ENCODE results near the gene CYP8B1. TPM values are rescaled to one million over a fixed set of nuclear protein-coding genes. Genes with fewer than 3 reads are reported as not detected.

The CYP8B1 gene
- total and polyA plus RNA-seq, 11 donors = 0.14 TPM; not detected in 10

DNA sequence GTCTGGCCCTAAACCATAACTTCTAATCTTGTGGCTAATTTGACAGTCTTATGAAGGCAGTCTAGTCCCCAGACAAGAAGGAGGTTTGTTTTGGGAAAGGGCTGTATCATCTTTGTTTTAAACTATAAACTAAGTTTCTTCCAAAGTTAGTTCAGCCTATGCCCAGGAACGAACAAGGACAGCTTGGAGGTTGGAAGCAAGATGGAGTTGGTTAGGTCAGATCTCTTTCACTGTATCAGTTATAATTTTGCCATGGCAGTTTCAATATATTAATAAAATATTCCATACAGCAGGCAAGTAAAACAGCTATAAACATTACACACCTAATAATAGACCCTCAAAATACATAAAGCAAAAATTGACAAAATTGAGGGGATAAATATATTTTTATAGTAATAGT lies 17.1 kb upstream of the CYP8B1 start:
- intact Hi-C loops (cut with DNase I) = no loop called here
- no peak for ATAC-seq
- DNase-seq = no peak
- TF ChIP-seq POLR2A (IDR thresholded peaks at IDR 0.05) = no peak
- TF ChIP-seq, protein P1, sequence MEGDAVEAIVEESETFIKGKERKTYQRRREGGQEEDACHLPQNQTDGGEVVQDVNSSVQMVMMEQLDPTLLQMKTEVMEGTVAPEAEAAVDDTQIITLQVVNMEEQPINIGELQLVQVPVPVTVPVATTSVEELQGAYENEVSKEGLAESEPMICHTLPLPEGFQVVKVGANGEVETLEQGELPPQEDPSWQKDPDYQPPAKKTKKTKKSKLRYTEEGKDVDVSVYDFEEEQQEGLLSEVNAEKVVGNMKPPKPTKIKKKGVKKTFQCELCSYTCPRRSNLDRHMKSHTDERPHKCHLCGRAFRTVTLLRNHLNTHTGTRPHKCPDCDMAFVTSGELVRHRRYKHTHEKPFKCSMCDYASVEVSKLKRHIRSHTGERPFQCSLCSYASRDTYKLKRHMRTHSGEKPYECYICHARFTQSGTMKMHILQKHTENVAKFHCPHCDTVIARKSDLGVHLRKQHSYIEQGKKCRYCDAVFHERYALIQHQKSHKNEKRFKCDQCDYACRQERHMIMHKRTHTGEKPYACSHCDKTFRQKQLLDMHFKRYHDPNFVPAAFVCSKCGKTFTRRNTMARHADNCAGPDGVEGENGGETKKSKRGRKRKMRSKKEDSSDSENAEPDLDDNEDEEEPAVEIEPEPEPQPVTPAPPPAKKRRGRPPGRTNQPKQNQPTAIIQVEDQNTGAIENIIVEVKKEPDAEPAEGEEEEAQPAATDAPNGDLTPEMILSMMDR (IDR thresholded peaks at IDR 0.05) = no peak
- Histone ChIP-seq H3K4me3 (no peak overlapping the region), H3K4me1 (no peaks in the 10 kb centered on the region), H3K9me3 (no peaks in the 10 kb centered on the region), H3K27me3 (no peaks in the 10 kb centered on the region), H3K36me3 (no peaks in the 10 kb centered on the region), H3K27ac (no peak overlapping the region)
- 80 to 97% (median 84%) methylated on average over 1 of the region's 1 CpG for WGBS, 4 donors

DNA sequence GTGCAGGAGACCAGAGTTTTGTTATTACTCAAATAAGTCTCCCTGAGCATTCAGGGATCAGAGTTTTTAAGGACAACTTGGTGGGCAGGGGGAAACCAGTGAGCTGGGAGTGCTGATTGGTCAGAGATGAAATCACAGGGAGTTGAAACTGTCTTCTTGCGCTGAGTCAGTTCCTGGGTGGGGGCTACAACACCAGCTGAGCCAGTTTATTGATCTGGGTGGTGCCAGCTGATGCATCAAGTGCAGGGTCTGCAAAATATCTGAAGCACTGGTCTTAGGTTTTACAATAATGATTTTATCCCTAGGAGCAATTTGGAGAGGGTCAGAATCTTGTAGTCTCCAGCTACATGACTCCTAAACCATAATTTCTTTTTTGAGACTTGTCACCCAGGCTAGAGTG lies 16.5 kb upstream of the CYP8B1 start:
- 91 to 100% (median 98%) methylated on average over 1 of the region's 1 CpG for WGBS, 4 donors
- no peak for DNase-seq
- no peak overlapping the region for H3K4me3 ChIP-seq
- intact Hi-C loops (cut with DNase I) = no loop called here
- H3K27ac ChIP-seq = no peak overlapping the region
- H3K9me3 ChIP-seq = no peaks in the 10 kb centered on the region
- TF ChIP-seq, protein P1 (IDR thresholded peaks at IDR 0.05) = no peak
- no peak for TF ChIP-seq POLR2A (IDR thresholded peaks at IDR 0.05)
- no peaks in the 10 kb centered on the region for H3K27me3 ChIP-seq
- no peak for ATAC-seq
- H3K36me3 ChIP-seq = no peaks in the 10 kb centered on the region
- no peaks in the 10 kb centered on the region for H3K4me1 ChIP-seq

DNA sequence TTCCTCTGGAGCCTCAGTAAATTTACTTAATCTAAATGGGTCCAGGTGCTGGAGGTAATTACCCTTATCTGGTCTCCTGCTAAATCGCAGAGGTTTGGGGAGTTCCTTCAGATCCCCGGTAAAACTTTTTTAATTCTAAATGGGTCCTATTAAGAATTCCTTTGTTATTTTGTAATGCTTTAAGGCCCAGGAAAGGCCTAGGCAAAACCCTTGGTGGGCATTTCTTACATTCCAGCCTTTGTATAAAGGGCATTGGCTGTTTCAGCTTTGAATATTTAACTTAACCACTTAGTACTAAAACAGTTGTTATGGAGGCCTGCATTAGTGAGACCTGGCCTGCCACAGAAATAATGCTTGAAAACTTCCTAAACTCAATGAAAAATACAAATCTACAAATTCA lies 15.4 kb upstream of the CYP8B1 start:
- 69 to 71% (median 69%) methylated on average over 2 of the region's 2 CpGs for WGBS, 4 donors
- intact Hi-C loops (cut with DNase I) = no loop called here
- no peaks in the 10 kb centered on the region for H3K36me3 ChIP-seq
- ATAC-seq (no peak), DNase-seq (no peak)
- no peaks in the 10 kb centered on the region for H3K27me3 ChIP-seq
- H3K4me1 ChIP-seq = no peaks in the 10 kb centered on the region
- no peaks in the 10 kb centered on the region for H3K9me3 ChIP-seq
- no peak overlapping the region for H3K4me3 ChIP-seq
- no peak overlapping the region for H3K27ac ChIP-seq
- TF ChIP-seq POLR2A (IDR thresholded peaks at IDR 0.05) = no peak
- TF ChIP-seq, protein P1 (IDR thresholded peaks at IDR 0.05) = no peak

DNA sequence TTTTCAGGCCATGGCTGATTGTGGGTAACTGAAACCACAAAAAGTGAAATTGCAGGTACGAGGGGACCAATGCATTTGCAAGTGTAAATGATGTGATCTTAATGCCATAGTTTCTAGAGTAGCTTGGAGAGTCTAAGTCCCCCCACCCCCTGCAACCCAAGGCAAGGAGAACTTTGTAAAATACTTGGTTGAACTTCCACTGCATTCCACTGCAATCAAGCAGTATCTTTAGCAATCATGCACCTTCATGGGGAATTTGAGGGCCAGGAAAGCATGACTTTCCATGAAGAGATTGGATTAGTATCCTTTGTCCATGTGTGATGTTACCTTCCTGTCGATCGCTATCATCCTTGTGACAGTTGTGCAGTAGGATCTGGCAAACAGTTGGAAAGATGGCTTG lies 11.4 kb upstream of the CYP8B1 start:
- no peak for DNase-seq
- WGBS, 4 donors = 73 to 84% (median 75%) methylated on average over 3 of the region's 3 CpGs
- H3K36me3 ChIP-seq = no peaks in the 10 kb centered on the region
- no peaks in the 10 kb centered on the region for H3K9me3 ChIP-seq
- H3K4me1 ChIP-seq = no peaks in the 10 kb centered on the region
- TF ChIP-seq, protein P1 (IDR thresholded peaks at IDR 0.05) = no peak
- TF ChIP-seq POLR2A (IDR thresholded peaks at IDR 0.05) = no peak
- no peak for ATAC-seq
- H3K27ac ChIP-seq = no peak overlapping the region
- peaks cover 0 to 10% (median 0%) of the 10 kb centered on the region in 9 donors for H3K27me3 ChIP-seq
- H3K4me3 ChIP-seq = no peak overlapping the region
- intact Hi-C loops (cut with DNase I) = loop anchor here in 1 of 10 donors (10.0 kb wide), 1 partner anchor 312 kb away; no protein-coding TSS in a partner anchor
